Activated CD4-positive, alpha-beta T cell treated with anti-CD3 and anti-CD28 coated beads, Interleukin-2, amount 50 U/mL, for 24 hours (primary cell): ENCODE measurements around the gene FSD1L.

ENCODE experiments used
- DNase-seq, 2 donors: peaks; one replicate each; pipeline ENCODE4 v3.0.0-alpha.2; 2020; ENCODE audit warnings: low read depth in 1 of 2, low spot score in 1 of 2

The FSD1L gene

DNA sequence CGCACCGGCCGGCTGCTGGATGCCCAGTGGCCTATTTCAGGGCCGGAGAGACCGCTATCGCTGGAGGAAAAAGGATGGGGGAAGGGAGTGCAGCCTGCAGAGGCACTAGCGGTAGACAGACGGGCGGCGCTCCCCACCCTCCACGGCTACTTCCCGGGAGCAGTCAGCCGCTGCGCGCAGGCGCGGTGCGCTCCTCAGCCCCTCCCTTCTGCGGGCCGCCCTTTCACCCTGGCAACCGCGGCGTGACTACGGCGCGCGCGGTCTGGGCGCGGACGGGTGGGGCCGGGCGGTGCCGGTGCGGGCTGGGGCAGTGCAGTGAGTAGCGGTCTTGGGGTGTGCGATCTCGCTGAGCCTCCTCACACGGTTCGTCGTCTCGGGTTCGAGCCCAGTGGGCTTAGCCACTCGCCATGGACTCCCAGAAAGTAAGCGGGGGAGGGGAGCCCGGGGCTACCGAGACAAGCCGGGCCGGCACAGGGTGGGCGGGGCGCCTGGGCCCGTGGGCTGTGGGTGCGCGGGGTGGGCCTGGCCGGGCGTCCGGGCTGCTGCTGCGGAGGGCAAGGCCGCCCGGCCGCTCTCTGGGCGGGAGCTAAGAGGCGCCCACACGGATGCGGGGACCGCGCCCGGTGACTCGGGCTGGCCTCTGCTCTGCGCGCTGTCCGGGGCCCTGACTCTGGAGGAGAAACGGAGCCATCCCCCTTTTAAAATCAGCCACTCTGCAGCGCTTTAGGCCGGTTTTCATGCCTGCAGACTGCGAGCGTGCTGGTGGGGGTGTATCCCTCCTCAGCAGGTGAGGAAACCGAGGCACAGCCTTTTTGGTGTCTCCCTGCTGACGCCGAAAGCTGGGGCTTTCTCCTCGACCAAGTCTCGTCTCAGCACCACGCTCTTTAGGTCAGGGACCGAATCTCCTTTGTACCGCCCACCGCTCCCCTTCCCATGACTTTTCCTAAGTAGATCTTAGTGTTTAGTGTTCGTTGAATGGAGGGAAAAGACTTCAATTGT is at the start of gene FSD1L:
FSD1L (plus strand) TSS at position 221 of the 999 bp plus-strand sequence; CDS start at position 408, 187 bp downstream.
- DNase-seq, result peak; percentile 52 to 74

DNA sequence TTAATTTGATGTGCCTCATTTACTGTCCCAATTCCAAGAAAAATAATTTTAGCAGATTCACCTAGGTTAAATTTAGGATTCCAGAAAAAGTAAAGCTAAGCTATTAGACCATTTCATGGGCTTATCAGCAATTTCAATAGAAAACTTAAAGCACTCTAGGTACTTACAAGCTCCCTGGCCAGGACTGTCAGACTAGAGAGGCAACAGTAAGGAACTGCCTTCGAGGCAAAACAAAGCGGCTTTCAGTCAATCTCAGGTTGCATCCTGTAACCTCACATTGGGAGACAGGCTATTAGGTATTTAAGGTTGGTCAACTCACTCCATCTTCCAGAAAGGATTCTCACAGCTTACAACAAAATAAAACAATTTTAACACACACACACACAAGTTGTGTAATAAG is 48.7 kb upstream of the FSD1L start:
- DNase-seq, result no peak

DNA sequence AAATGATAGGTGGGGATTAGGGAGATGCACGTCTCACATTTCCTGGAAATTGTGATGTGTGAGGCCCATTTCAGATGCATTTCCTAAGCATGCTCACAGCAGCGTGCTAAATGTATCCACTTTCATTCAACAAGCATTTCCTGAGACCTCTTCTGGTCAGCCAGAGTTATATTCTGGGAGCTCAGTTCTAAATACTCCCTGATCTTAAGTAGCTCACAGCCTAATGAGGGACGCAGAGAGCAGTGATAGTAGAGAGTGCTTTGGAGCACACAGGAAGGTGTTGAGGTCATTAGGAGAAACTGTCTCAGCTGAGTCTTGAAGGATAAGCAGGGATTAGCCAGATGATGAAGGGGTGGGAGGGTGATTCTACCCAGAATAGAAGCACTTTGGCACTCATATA is 46.2 kb upstream of the FSD1L start:
- DNase-seq, result no peak

DNA sequence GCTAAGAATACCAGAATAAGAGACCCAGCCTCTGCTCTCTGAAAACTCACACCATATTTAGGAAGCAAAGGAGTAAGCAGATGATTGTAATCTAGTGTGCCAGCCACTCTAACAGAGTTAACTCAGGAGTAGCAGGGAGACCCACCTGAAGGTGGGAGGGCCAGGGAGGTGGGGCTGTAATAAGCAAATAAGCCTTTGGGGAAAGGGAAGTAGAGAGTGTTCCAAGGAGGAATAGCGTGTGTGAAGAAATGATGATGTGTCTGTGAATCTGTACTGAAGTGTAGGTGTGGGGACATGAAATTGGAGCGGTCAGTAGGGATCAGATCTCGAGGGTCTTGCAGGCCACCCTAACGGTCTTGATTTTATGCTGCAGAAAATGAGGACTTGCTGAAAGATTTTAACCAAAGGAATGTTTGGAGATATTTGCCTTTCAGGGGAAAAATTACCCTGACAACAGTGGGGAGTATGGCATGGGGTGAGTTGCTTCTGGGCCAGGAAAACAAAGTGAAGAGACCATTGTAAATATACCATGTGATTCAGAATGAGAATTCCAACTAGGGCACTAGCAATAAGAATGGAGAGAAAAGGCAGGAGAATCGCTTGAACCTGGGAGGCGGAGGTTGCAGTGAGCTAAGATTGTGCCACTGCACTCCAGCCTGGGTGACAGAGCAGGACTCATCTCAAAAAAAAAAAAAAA is 44.1 kb upstream of the FSD1L start:
- DNase-seq, result no peak

DNA sequence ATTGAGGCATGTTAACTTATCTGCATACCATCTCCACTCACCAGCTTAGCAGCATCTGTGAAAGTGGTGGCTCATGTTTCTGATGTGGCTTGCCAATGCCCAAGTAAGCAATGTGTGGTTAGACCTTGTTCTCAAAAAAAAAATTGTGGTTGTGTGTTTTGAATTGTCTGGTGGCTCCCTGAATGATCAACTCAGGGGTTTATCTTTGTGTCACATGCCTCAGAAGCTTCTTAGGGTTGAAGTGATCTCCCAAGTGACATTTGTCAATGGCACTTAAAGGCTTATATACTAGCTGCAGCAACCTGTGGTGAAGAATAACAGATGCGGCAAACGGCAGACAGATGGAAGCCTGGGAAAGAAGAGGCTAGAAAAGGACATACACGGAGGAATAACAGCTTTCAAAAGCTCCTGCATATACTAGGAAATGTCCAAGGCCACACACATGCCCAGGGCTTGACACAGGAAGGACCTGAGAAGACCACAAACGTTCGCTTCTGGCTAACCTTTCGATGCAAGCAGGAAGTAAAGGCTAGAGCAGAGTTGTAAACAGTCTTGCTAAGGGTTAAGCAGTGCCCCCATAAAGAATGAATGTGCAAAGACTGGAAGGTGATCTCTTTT is 42.2 kb upstream of the FSD1L start:
- DNase-seq, result peak; percentile 10 to 54

DNA sequence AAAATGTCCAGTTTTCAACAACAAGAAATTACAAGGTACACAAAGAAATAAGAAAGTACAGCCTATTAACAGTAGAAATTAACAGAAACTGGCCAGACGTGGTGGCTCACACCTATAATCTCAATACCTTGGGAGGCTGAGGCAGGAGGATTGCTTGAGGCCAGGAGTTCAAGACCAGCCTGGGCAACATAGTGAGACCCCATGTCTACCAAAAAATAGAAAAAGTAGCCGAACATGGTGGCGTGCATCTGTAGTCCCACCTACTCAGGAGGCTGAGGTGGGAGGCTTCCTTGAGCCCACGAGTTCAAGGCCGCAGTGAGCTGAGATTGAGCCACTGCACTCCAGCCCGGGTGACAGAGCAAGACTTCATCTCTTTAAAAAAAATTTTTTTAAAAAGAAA is 41.5 kb upstream of the FSD1L start:
- no peak for DNase-seq

DNA sequence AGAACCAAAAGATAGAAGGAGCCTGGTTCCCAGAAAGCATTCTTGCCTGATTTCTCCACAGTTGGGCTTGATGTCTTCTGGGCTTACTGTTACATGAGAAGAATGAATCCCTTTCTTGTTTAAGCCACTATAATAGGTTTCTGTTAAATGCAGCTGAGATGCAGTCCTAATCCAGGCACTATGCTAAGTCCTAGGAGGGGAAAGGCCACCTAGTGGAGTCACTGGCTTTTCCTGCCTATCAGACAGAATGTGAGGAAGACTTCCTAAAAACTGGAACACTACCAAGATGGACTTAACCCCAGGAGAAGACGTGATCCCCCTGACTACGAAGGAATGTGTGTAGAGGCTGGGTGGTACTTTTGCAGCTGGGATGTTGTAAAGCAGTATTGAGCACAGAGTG is 34.3 kb upstream of the FSD1L start:
- DNase-seq, result no peak

DNA sequence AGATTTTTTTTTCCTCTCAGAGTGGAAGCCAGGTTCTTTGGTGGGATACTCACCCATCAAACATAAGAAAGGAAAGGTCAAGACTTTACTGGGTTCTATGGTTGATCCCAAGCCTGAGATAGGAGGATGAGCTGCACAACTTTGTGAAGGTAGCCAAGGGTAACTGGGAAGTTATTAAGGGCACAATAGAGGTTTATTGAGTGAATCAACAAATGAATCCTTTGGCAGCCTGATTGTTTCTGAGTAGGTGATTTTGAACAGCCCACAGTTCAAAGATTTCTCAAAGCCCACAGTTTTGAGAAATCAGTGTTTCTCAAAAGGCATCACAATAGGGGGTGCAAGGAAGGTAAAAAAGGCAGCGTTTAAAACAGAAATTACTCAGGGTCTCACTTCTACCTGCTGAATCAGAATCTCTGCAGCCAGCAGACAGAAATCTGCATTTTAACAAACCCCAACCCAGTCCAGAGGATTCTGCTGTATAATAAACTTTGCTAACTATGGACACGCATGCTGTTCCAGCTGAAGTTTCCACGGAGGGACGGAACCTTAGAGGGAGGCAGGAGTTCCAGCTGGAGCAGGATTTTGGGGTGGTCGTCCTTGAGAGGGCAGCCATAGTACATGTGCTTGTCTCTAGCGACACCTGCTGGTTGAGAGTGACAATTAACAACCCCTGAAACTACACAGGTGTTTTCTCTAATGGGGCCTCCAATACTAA is 32.7 kb upstream of the FSD1L start:
- DNase-seq, result peak; percentile 6 to 56

DNA sequence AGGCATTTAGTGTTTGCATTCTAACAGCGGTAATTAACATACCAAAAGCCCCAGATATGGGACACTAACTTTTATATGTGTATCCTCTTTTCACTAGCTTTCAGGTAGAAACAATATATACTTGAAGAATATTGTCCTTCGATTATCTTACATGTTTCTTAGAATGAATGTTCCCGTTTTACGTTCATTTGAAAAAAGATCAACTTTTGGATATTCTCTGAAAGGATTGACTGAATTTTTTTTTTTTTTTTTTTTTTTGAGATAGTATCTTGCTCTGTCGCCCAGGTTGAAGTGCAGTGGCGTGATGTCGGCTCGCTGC is 32.2 kb upstream of the FSD1L start:
- DNase-seq, result no peak

DNA sequence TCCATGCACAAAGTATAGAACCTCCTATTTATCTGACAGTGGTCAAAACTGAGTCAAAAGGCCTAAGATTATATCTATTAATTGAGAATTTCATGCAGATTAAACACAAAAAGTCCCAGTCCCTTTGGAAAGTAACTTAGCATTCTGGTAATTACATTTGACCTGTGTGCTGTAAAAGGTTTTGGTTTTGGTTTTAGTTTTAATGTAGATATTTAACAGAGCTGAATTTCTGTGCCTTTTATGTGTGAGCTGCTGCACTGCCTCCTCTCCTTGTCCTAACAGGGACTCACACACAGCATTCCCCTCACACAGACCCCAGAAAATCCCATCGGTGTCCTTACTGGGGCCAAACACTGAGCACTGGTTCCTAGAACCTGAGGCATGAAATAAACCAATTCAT is 31.0 kb upstream of the FSD1L start:
- DNase-seq, result no peak

DNA sequence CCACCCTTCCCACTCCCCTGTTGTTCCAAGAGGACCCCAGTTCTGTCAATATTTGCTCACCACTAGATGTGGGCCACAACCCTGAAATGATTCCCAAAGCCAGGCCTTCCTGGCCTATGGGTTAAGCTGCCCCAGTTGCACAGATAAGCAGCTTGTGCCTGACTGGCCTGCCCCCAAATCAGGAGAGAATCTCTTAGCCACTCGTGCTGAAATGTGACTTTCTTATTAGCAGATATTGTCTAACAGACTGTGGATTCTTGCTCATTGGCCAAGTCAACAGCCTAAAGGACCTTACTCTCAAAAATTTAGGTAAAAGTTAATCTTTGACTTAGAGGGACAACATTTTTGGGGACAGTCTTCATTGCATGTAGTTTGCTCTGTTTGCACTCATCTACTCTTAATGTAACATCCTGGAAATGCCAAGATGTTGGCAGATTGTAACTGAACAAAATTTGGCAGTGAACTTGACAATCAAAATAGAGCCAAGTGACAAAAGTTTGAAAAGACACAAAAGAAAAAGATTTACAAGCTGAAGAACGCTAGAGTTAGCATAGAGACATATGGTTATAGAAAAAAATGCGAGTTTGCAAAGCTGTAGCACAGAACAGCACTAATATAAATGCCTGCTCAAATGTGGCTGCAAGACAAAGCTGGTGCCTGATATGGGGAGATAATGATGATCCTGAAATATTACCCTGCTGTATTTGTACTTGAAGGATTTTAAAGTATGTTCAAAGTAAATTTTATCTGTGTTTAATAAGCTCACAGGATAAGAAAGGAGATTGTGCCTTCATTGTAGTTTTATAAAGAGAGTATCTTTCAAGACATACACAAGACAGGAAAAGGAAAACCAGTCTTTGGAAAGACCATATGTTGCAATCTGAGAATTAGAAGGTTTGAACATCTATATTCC is 29.0 kb upstream of the FSD1L start:
- no peak for DNase-seq

DNA sequence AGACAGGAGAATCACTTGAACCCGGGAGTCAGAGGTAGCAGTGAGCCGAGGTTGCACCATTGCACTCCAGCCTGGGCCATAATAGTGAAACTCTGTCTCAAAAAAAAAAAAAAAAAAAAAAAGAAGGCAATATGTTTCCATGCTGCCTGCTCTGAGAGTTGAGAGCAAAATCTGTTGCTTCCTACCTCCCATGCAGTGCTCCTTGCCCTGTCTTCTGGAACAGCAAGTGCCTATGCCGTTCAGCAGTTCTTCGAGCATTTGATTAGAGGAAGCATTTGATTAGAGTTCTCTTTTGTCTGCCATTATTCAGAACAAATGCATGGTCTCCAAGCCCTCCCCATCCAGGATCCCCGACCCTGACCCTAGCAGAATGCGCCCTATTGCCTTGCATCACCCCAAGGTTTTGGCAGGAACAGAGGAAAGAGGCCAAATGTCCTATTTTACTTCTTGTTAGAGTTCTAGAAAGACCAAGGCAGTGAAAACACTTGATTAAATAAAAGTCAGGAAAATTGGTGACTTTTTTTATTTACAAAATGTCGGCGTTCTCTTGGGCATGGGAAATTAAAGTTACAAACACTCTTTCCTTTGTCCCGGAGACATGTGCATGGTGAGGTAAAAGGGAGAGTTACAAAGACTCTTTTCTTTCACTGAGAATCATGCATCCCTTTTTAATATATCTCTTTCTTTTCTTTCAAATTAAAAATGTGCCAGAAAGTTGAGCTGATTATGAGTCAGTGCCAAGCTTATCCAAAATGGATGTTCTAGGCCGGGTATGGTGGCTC is 27.8 kb upstream of the FSD1L start:
- no peak for DNase-seq

DNA sequence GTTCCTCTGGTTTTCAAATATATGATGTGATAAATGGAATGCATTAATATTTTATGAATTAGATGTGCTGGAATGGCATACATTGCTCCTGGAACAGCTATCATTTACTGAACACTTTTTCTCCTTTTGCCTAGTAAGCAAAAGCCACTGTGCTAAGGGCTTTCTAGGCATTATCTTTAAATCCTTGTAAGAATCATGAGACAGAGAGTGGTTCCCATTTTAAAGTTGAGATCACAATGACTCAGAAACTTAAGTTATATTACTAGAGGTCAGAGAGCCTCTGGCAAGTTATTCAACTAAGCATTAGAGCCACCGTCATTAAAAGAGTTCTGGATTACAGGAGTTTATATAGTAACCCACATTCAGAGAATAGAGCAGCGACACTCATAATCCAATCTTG is 26.7 kb upstream of the FSD1L start:
- no peak for DNase-seq

DNA sequence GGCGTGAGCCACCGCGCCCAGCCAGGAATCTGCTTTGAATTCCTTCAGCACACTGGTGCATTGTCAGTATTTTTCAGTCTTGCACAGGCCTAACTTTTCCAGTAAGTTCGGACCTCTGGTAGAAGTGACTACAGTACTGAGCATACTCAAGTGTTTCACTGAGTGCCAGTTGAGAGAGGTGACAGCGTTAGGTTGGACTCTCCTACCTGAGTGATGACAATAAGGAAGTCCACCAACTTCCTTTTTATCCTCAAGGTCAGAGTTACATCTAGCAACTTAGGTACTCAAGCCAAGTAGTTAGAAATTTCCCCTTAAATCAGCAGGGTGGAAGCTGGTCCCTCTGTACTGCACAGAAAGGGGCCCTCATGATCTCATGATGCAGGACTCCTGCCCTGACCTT is 26.0 kb upstream of the FSD1L start:
- DNase-seq, result no peak

DNA sequence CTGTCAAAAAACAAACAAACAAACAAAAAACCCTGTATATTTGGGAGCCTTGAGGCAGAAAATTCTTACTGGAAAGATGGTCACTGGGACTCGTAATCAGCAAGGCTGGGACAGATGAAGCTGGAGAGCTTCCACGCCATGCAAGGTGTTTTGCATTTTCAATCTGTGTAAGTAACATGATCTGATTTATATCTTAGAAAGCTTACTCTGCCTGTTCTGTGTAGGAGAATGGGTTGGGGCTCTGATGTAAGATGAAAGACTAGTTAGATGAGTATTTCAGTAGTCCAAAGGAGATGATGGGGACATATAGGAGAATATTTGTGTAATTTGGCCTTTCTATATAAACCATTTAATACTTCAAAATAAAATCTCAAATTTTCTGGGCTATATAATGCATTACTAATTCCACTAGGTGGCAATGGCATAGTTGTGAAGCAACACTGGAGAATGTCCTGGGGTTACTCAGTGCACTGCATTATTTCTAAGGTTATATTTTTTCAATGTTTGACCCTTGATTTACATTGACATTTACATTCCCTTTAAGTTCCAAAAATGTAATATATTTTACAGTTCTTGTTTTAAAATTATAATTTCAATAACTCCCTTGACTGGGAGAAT is 21.9 kb upstream of the FSD1L start:
- DNase-seq, result no peak

DNA sequence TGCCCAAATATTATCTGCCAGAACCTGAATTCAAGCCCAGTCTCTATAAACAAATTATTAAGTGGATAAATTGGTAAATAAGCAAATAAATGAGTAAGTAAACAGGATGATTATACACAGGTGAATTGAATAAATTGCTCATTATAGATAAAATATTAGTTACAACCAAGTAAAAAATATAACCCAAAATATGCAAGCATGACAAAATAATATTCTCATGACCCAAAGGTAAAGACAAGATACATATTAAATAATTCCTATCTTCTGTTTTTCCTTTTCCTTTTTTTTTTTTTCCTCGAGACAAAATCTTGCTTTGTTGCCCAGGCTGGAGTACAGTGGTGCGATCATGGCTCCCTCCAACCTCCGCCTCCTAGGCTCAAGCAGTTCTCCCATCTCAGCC is 21.2 kb upstream of the FSD1L start:
- DNase-seq, result no peak

DNA sequence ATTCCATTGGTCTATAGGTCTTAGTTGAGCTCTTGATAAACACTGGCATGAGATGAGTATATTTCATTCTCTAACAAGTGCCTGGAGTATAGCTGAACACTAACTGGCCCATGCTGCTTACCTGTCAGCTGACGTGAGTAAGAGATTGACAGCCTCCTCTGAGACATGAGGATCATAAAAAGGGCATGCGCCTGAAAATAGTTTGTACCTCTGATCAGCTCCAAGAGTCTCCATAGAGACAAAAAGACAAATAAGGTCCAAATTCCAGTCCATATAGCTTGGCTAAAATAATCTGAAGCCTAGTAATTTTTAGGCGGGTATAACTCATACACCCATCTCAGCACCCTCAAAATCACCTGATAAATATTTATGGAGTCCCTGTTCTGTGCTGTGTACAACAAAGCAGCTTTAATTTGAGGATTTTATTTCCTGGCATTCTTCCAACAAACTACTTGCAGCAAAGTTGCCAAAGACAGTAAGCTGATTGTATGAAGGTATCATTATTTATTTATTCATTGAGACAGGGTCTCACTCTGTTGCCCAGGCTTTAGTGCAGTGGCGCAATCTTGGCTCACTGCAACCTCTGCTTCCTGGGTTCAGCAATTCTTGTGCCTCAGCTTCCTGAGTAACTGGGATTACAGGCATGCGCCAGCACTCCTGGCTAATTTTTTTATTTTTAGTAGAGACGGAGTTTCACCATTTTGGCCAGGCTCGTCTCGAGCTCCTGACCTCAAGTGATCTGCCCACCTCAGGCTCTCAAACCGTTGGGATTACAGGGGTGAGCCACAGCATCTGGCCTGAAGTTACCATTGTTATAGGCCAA is 16.2 kb upstream of the FSD1L start:
- DNase-seq, result no peak

DNA sequence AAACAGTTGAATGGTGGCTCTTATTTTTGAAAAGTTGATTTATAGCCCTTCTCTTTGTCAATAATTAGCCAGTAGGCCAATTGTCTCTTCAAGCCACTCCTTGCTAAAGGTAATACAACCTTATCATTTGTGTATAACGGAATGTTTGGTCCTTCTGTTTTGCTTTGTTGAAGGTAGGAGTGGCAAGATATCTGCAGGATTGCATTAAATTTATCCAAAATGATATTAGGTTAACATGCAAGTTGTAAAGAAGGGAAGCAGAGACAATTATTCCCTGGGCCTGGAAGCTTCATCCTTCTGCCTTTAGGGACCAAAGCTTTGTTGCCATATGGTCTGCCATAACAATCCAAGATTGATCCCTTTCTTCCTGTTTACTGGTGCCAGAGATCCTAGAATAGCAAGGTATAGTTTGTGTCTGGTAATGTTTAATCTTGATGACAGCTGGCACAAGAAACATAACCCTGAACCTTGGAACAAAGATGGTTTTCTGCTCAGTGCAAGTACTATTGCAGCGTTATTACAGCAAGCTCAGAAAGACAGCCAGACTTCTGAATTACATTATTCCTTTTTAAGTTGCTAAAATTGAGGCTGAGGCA is 15.5 kb upstream of the FSD1L start:
- DNase-seq, result no peak
